A549 (cell line): ENCODE data around the gene TM4SF20. TPM values are rescaled to one million over a fixed set of nuclear protein-coding genes. Genes with fewer than 3 reads are reported as not detected.
A peak's percentile ranks its signal among the peaks of the same experiment; 100 is the strongest.

Experiments used
- ATAC-seq, 2 experiments: fragments of 200-7000 bp in 1 of 2; fragments of >200 bp in 1 of 2; cut with Nextera tagmentation in 1 of 2; cut with Tn5 transposase in 1 of 2; 3 replicates each; pipeline versions ENCODE4 v1.8.0 to v1.9.1; 2018 to 2020; ENCODE audit warnings: mild to moderate bottlenecking in 1 of 2, moderate library complexity in 1 of 2
- CTCF ChIA-PET: fragments of 300-600 bp; sonication (Branson Sonifier 250); formaldehyde crosslinking; extraction: SDS; loops from one replicate; lab custom pipeline; 2021; ENCODE audit warnings: antibody characterized with exemption, inconsistent platforms; lab: Yijun Ruan, JAX
- POLR2A ChIA-PET: fragments of 350-600 bp; formaldehyde crosslinking; extraction: SDS; loops from one replicate; lab custom pipeline; 2021; ENCODE audit warnings: antibody characterized with exemption, inconsistent platforms; lab: Yijun Ruan, JAX
- DNase-seq, 2 experiments: peaks; one replicate each; pipeline versions ENCODE4 v3.0.0 to v3.0.0-alpha.2; 2011 to 2016; ENCODE audit warnings: low read depth in 1 of 2, low spot score in 1 of 2
- FAIRE-seq: peaks from 2 replicates; lab custom pipeline; 2011; peaks lifted over from hg19 to GRCh38; lab: Jason Lieb, UNC
- H3K27ac ChIP-seq, 2 experiments: fragments of >200 bp; sonication (Bioruptor Twin); formaldehyde crosslinking; 3 replicates each; pipeline ENCODE4 v1.5.1; 2016 to 2017
- H3K4me1 ChIP-seq: fragments of >200 bp; sonication (Bioruptor Twin); formaldehyde crosslinking; 3 replicates; pipeline ENCODE4 v1.6.1; 2016
- H3K4me2 ChIP-seq: fragments of >200 bp; sonication (Bioruptor Twin); formaldehyde crosslinking; 3 replicates; pipeline ENCODE4 v1.6.1; 2016
- H3K4me3 ChIP-seq: fragments of >200 bp; sonication (Bioruptor Twin); formaldehyde crosslinking; 3 replicates; pipeline ENCODE4 v1.5.1; 2016
- H3K9me3 ChIP-seq: fragments of >200 bp; sonication (Bioruptor Twin); formaldehyde crosslinking; 3 replicates; pipeline ENCODE4 v1.6.1; 2016
- BHLHE40 ChIP-seq: IDR thresholded peaks from 2 replicates; pipeline ENCODE4 v1.6.1; 2012; ENCODE audit warnings: low read depth, low read length, inconsistent platforms
- CBX2 ChIP-seq: fragments of 200-600 bp; sonication (generic); IDR thresholded peaks from 2 replicates; pipeline ENCODE4 v1.6.1; 2016; ENCODE audit warnings: low read depth, mild to moderate bottlenecking, borderline replicate concordance
- CEBPB ChIP-seq, 2 experiments: fragments of >200 bp in 1 of 2; sonication (Bioruptor Twin) in 1 of 2; formaldehyde crosslinking in 1 of 2; IDR thresholded peaks; 2 replicates each; pipeline ENCODE4 v1.6.1; 2012 to 2016
- CHD4 ChIP-seq: fragments of 200-600 bp; sonication (generic); IDR thresholded peaks from 2 replicates; pipeline ENCODE4 v1.6.1; 2016; ENCODE audit warnings: antibody characterized with exemption, mild to moderate bottlenecking, borderline replicate concordance
- EHF ChIP-seq: fragments of 250-450 bp; sonication (Bioruptor Pico); IDR thresholded peaks from 2 replicates; pipeline ENCODE4 v1.5.0; 2020; ENCODE audit warnings: mild to moderate bottlenecking
- EHMT2 ChIP-seq: fragments of 200-600 bp; sonication (generic); IDR thresholded peaks from 2 replicates; pipeline ENCODE4 v1.6.1; 2016; ENCODE audit warnings: antibody characterized with exemption, low read depth, mild to moderate bottlenecking, moderate library complexity
- EP300 ChIP-seq, 2 experiments: fragments of >200 bp; sonication (Bioruptor Twin); formaldehyde crosslinking; IDR thresholded peaks; 2 replicates in 1 of 2; 3 replicates in 1 of 2; pipeline ENCODE4 v1.6.1; 2016 to 2017
- FOSB ChIP-seq: fragments of 250-450 bp; sonication (Bioruptor Pico); IDR thresholded peaks from 2 replicates; pipeline ENCODE4 v1.5.0; 2020; ENCODE audit warnings: mild to moderate bottlenecking, moderate library complexity
- FOSL2 ChIP-seq, 2 experiments: fragments of 450-650 bp in 1 of 2; fragments of >200 bp in 1 of 2; sonication (Bioruptor Twin) in 1 of 2; formaldehyde crosslinking; IDR thresholded peaks; 2 replicates each; pipeline versions ENCODE4 v1.5.0 to v1.6.1; 2016 to 2020; ENCODE audit warnings: mild to moderate bottlenecking in 1 of 2, moderate library complexity in 1 of 2
- GATA3 ChIP-seq: IDR thresholded peaks from 2 replicates; pipeline ENCODE4 v1.6.1; 2012; ENCODE audit warnings: borderline replicate concordance
- HOXA7 ChIP-seq: fragments of 250-450 bp; sonication (Bioruptor Pico); IDR thresholded peaks from 2 replicates; pipeline ENCODE4 v1.5.0; 2020; ENCODE audit warnings: mild to moderate bottlenecking, moderate library complexity
- JUNB ChIP-seq: fragments of >200 bp; sonication (Bioruptor Twin); formaldehyde crosslinking; IDR thresholded peaks from 2 replicates; pipeline ENCODE4 v1.6.1; 2016
- KDM5A ChIP-seq: fragments of 200-600 bp; sonication (generic); IDR thresholded peaks from 2 replicates; pipeline ENCODE4 v1.6.1; 2016; ENCODE audit warnings: antibody characterized with exemption, mild to moderate bottlenecking
- MAZ ChIP-seq: fragments of 150-350 bp; IDR thresholded peaks from 2 replicates; pipeline ENCODE4 v1.6.1; 2014; ENCODE audit warnings: antibody characterized with exemption, low read depth, low read length, borderline replicate concordance
- NPAS2 ChIP-seq: fragments of 250-450 bp; sonication (Bioruptor Pico); IDR thresholded peaks from 2 replicates; pipeline ENCODE4 v1.8.0; 2022; ENCODE audit warnings: mild to moderate bottlenecking, moderate library complexity, borderline replicate concordance
- PHF8 ChIP-seq: fragments of 200-600 bp; sonication (generic); IDR thresholded peaks from 2 replicates; pipeline ENCODE4 v1.6.1; 2016; ENCODE audit warnings: low read depth, mild to moderate bottlenecking, antibody characterized with exemption, moderate library complexity, borderline replicate concordance
- POLR2A ChIP-seq: IDR thresholded peaks from 2 replicates; pipeline ENCODE4 v1.6.1; 2012; ENCODE audit warnings: mild to moderate bottlenecking, low read length
- POLR2AphosphoS2 ChIP-seq: conservative IDR thresholded peaks from 2 replicates; pipeline ENCODE4 v1.6.1; 2012; ENCODE audit warnings: low read length, improper control_type of control experiment, inconsistent platforms
- RAD21 ChIP-seq, 2 experiments: fragments of >200 bp in 1 of 2; sonication (Bioruptor Twin) in 1 of 2; formaldehyde crosslinking in 1 of 2; IDR thresholded peaks in 1 of 2; conservative IDR thresholded peaks in 1 of 2; 2 replicates in 1 of 2; 3 replicates in 1 of 2; pipeline ENCODE4 v1.6.1; 2012 to 2018; ENCODE audit warnings: inconsistent platforms in 1 of 2
- RCOR1 ChIP-seq: fragments of 150-350 bp; IDR thresholded peaks from 2 replicates; pipeline ENCODE4 v1.6.1; 2014; ENCODE audit warnings: antibody characterized with exemption, low read length, low read depth
- SMC3 ChIP-seq: fragments of >200 bp; sonication (Bioruptor Twin); formaldehyde crosslinking; IDR thresholded peaks from 3 replicates; pipeline ENCODE4 v1.6.1; 2018; ENCODE audit warnings: inconsistent platforms
- ZNF302 ChIP-seq: fragments of 250-450 bp; sonication (Bioruptor Pico); IDR thresholded peaks from 2 replicates; pipeline ENCODE4 v1.9.0; 2021; ENCODE audit warnings: inconsistent platforms, mild to moderate bottlenecking, moderate library complexity
- WGBS: methylation state at CpG from one replicate; pipeline ENCODE4 v1.1.6; 2017; ENCODE audit errors: missing lambda C conversion rate; 5-methylcytosine and 5-hydroxymethylcytosine counted together
- polyA plus RNA-seq, 4 experiments: library from polyadenylated mRNA; depleted of rRNA in 3 of 4; stranded (reverse); fragments of >200 nt; fragmentation: RNase III in 1 of 4; extraction: RNeasy Plus Mini Kit Qiagen cat#74134 plus additional on column Dnase treatment in 1 of 4; gene quantifications; 2 replicates in 3 of 4; 3 replicates in 1 of 4; pipeline ENCODE4 v1.2.3, GENCODE V29; 2011 to 2017
- TF ChIP-seq, protein P1 (sequence below): fragments of 250-450 bp; sonication (Bioruptor Pico); IDR thresholded peaks from 2 replicates; pipeline ENCODE4 v1.5.0; 2021; ENCODE audit warnings: mild to moderate bottlenecking, moderate library complexity, borderline replicate concordance
- TF ChIP-seq, protein P2 (sequence below): fragments of 200-600 bp; sonication (generic); IDR thresholded peaks from 2 replicates; pipeline ENCODE4 v1.6.1; 2016; ENCODE audit warnings: antibody characterized with exemption, mild to moderate bottlenecking, moderate library complexity
- TF ChIP-seq, protein P3 (sequence below): fragments of >200 bp; sonication (Bioruptor Twin); formaldehyde crosslinking; IDR thresholded peaks from 3 replicates; pipeline ENCODE4 v1.6.1; 2016
- TF ChIP-seq, protein P4 (sequence below): fragments of >200 bp; sonication (Bioruptor Twin); formaldehyde crosslinking; IDR thresholded peaks from 2 replicates; pipeline ENCODE4 v1.6.1; 2016

TM4SF20 gene
- polyA plus RNA-seq, 2 of the 4 experiments (the other 2 are of a cell fraction), result 59.3 to 136 TPM

- TF ChIP-seq JUNB, result no peak
- TF ChIP-seq, protein P1, sequence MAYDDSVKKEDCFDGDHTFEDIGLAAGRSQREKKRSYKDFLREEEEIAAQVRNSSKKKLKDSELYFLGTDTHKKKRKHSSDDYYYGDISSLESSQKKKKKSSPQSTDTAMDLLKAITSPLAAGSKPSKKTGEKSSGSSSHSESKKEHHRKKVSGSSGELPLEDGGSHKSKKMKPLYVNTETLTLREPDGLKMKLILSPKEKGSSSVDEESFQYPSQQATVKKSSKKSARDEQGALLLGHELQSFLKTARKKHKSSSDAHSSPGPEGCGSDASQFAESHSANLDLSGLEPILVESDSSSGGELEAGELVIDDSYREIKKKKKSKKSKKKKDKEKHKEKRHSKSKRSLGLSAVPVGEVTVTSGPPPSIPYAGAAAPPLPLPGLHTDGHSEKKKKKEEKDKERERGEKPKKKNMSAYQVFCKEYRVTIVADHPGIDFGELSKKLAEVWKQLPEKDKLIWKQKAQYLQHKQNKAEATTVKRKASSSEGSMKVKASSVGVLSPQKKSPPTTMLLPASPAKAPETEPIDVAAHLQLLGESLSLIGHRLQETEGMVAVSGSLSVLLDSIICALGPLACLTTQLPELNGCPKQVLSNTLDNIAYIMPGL (CRISPR knock-in tag), result no peak; the same call in 1 of the 2 replicates
- no peak for TF ChIP-seq EHMT2
- TF ChIP-seq POLR2A, result peak; percentile 73
- TF ChIP-seq PHF8, result peak; percentile 63; the same call in 1 of the 2 replicates
- TF ChIP-seq MAZ, result no peak
- no peak for TF ChIP-seq EP300 (IDR thresholded peaks at IDR 0.05)
- no peak for TF ChIP-seq FOSB (CRISPR knock-in tag)
- TF ChIP-seq, protein P2, sequence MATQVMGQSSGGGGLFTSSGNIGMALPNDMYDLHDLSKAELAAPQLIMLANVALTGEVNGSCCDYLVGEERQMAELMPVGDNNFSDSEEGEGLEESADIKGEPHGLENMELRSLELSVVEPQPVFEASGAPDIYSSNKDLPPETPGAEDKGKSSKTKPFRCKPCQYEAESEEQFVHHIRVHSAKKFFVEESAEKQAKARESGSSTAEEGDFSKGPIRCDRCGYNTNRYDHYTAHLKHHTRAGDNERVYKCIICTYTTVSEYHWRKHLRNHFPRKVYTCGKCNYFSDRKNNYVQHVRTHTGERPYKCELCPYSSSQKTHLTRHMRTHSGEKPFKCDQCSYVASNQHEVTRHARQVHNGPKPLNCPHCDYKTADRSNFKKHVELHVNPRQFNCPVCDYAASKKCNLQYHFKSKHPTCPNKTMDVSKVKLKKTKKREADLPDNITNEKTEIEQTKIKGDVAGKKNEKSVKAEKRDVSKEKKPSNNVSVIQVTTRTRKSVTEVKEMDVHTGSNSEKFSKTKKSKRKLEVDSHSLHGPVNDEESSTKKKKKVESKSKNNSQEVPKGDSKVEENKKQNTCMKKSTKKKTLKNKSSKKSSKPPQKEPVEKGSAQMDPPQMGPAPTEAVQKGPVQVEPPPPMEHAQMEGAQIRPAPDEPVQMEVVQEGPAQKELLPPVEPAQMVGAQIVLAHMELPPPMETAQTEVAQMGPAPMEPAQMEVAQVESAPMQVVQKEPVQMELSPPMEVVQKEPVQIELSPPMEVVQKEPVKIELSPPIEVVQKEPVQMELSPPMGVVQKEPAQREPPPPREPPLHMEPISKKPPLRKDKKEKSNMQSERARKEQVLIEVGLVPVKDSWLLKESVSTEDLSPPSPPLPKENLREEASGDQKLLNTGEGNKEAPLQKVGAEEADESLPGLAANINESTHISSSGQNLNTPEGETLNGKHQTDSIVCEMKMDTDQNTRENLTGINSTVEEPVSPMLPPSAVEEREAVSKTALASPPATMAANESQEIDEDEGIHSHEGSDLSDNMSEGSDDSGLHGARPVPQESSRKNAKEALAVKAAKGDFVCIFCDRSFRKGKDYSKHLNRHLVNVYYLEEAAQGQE, result 0 out of 2 replicates have a peak, but pooled peaks have one; percentile 21
- peak; percentile 27; the same call in 2 of the 3 replicates for TF ChIP-seq SMC3
- TF ChIP-seq GATA3, result peak; percentile 25; the same call in 1 of the 2 replicates
- TF ChIP-seq BHLHE40, result no peak
- TF ChIP-seq RAD21 (conservative IDR thresholded peaks at IDR 0.05 in 1 of 2, IDR thresholded peaks at IDR 0.05 in 1 of 2), result peak in 1 of 2 experiments; percentile 33; a peak in 3 of 5 replicates
- TF ChIP-seq ZNF302 (CRISPR knock-in tag), result no peak
- TF ChIP-seq, protein P3, sequence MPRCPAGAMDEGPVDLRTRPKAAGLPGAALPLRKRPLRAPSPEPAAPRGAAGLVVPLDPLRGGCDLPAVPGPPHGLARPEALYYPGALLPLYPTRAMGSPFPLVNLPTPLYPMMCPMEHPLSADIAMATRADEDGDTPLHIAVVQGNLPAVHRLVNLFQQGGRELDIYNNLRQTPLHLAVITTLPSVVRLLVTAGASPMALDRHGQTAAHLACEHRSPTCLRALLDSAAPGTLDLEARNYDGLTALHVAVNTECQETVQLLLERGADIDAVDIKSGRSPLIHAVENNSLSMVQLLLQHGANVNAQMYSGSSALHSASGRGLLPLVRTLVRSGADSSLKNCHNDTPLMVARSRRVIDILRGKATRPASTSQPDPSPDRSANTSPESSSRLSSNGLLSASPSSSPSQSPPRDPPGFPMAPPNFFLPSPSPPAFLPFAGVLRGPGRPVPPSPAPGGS, result 0 out of 3 replicates have a peak, but pooled peaks have one; percentile 48
- no peak for TF ChIP-seq HOXA7 (CRISPR knock-in tag)
- TF ChIP-seq CEBPB (IDR thresholded peaks at IDR 0.05), result no peak
- peak; percentile 70 for TF ChIP-seq KDM5A
- no peak for TF ChIP-seq NPAS2
- TF ChIP-seq POLR2AphosphoS2, result no peak
These were observed 53.9 kb downstream of the TM4SF20 start, which contains the start of gene MFF (continued) for GRCh38 chr2:227324995-227325838.

- CTCF ChIA-PET, result interaction anchor here (0.6 to 1.7 kb wide), 3 partner anchors 16 to 442 kb away, joined by 3 to 5 read pairs (median 4); no protein-coding TSS in a partner anchor
These were observed 54.5 kb downstream of the TM4SF20 start for GRCh38 chr2:227324642-227324994.

More at GRCh38 chr2:227324642-227324994, 54.5 kb downstream of the TM4SF20 start:
- 5% methylated on average over 6 of the region's 6 CpGs for WGBS
- FAIRE-seq (no peak), ATAC-seq (peak; percentile 45 to 48; a peak in 5 of 6 replicates), DNase-seq (peak in 1 of 2 experiments; percentile 31)
- peaks cover 3% of the 10 kb centered on the region; the same call in 1 of the 3 replicates for H3K9me3 ChIP-seq
- H3K4me1 ChIP-seq, result peaks cover 31% of the 10 kb centered on the region
- H3K4me2 ChIP-seq, result peak overlapping the region; percentile 75
- TF ChIP-seq MAZ (no peak), EHF (CRISPR knock-in tag) (no peak), CHD4 (no peak), CBX2 (no peak), FOSL2 (IDR thresholded peaks at IDR 0.05) (no peak), FOSL2 (CRISPR knock-in tag; IDR thresholded peaks at IDR 0.05) (no peak), PHF8 (no peak), RCOR1 (no peak), EP300 (IDR thresholded peaks at IDR 0.05) (no peak)
- TF ChIP-seq, protein P4, sequence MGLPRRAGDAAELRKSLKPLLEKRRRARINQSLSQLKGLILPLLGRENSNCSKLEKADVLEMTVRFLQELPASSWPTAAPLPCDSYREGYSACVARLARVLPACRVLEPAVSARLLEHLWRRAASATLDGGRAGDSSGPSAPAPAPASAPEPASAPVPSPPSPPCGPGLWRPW, result no peak
- H3K27ac ChIP-seq, result peak overlapping the region; percentile 94 to 97
- POLR2A ChIA-PET, result no interaction called here
- H3K4me3 ChIP-seq, result peak overlapping the region; percentile 86
